Left colon (tissue), 2 donors: Measurements from ENCODE around the gene MRPL38. TPM values are rescaled to one million over a fixed set of nuclear protein-coding genes. Genes with fewer than 3 reads are reported as not detected.
"Not testable (repeated sequence)": the region's sequence is repeated elsewhere in the genome, so short reads cannot be mapped to it uniquely, and the experiment has no call there.

ENCODE experiments used
- ATAC-seq: fragments of 200-7000 bp; cut with Tn5 transposase; one replicate; pipeline ENCODE4 v1.9.1; 2020; ENCODE audit warnings: mild to moderate bottlenecking, moderate library complexity
- DNase-seq, 2 donors: peaks; one replicate each; pipeline ENCODE4 v3.0.0-alpha.2; 2020
- intact Hi-C, 2 donors: fragments of 100-400 bp; cut with DNase I in 1 of 2; cut with micrococcal nuclease in 1 of 2; formaldehyde crosslinking; loops; one replicate each; pipeline versions ENCODE4 v1.11.2 to v1.14.0; 2022; cut with DNase I, micrococcal nuclease
- total RNA-seq, 2 donors: library from RNA; stranded (reverse); fragmentation: NEBNext Ultra II Directional; extraction: Animal tissue kit (Norgen Biotek cat#: 25700); gene quantifications; one replicate each; pipeline ENCODE4 v1.2.1, GENCODE V29; 2021
- donor health status: DM: no; HTN: no; CAD: no.
- donor health status: DM: yes; HTN: yes; CAD: no.

Gene MRPL38
- total RNA-seq, 2 donors from 2014 or later, result 84.2 to 111 TPM

- ATAC-seq, DNase-seq, intact Hi-C loops: not testable (repeated sequence)
Observed at GRCh38 chr17:75885860-75886259, 18.8 kb downstream of the MRPL38 start.

- ATAC-seq, result no peak
- DNase-seq, result no peak
- intact Hi-C loops, result no loop called here
Observed at GRCh38 chr17:75885431-75885830, 19.3 kb downstream of the MRPL38 start.

- ATAC-seq (no peak), DNase-seq (no peak)
- intact Hi-C loops, result no loop called here
Observed at GRCh38 chr17:75881678-75882454, 22.8 kb downstream of the MRPL38 start.

DNA sequence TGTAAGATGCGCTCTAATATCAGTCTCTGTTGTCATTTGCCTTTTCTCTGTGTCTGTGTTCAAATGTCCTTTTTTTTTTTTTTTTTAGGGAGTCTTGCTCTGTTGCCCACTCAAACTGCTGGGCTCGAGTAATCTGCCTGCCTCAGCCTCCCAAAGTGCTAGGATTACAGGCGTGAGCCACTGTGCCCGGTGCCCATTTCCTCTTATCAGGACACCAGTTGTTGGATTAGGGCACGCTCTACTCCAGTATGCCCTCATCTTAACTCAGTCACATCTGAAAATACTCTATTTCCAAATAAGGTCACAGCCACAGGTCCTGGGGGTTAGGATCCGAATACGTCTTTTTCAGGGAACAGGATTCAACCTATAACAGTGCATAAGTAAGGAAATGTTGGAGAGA lies 24.4 kb downstream of the MRPL38 start:
- no peak for DNase-seq
- intact Hi-C loops, result no loop called here
- ATAC-seq, result no peak

DNA sequence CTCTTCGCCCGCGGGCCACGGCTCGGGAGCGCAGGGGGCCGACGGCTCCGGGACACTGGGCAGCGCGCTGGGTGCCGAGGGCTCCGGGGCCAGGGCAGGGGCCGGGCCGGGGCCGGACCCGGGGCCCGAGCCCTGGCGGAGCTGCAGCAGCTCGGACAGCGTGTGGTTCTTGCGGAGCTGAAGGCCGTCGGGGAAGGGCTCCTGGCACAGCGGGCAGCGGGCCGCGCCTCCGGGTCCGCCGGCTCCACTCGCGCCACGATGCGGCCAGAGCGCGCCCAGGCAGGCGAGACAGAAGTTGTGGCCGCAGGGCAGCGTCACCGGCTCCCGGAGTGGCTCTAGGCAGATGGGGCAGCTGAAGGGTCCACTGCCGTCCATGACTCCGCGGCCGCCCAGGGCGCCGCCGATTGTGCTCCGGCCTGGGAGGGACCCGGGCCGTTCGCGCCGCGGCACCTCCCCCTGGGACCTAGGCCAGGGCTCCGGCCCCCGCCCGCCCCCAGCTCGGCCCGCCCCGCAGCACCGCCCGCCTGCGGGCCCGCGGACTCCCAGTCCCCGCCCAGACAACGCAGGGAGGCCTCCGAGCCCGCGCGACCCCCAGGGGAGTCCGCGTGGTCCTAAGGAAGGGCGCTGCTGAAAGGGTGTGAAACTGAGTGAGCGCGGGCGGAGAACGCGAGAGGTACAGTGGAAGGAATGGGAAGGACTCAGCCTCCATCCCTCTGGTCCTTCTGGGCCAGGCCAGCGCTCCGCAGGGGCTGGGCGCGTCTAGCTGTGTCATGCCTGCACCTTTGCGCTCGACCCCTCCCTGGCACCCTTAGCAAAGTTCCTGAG lies 26.3 kb downstream of the MRPL38 start, which contains the start of gene TRIM47:
TSS of gene TRIM47 (minus strand) at position 408 of the 825 bp plus-strand sequence. CDS start at position 375, 33 bp downstream.
- DNase-seq, result peak; percentile 69 to 74
- intact Hi-C loops, result no loop called here
- peak; percentile 34 for ATAC-seq

GRCh38 chr17:75877752-75878173 lies 26.9 kb downstream of the MRPL38 start:
- ATAC-seq (peak; percentile 65), DNase-seq (peak; percentile 76 to 88)
- intact Hi-C loops, result no loop called here

GRCh38 chr17:75876938-75877751 lies 27.5 kb downstream of the MRPL38 start:
- intact Hi-C loops, result no loop called here

GRCh38 chr17:75876190-75876937 lies 28.3 kb downstream of the MRPL38 start:
- DNase-seq (peak; percentile 82 to 93), ATAC-seq (peak; percentile 59)
- intact Hi-C loops, result no loop called here

More at GRCh38 chr17:75876938-75877751, 27.5 kb downstream of the MRPL38 start:
- ATAC-seq, result peak; percentile 37
- peak; percentile 81 to 92 for DNase-seq

DNA sequence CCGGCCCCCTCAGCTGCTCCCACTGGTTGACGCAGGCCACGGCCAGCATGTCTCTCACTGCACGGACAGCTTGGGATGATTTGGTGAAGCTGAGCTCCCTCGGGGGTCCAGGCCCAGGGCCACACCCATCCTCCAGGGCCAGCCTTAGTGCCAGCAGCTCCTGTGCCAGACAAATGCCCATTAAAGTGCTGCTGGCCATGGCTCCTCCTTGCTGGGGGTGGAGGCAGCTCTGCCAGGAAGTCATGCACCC lies 28.8 kb downstream of the MRPL38 start:
- intact Hi-C loops, result no loop called here
- ATAC-seq, result peak; percentile 63
- DNase-seq, result peak in 1 of 2 donors; percentile 70

- ATAC-seq (no peak), DNase-seq (no peak)
- intact Hi-C loops, result no loop called here
Observed at GRCh38 chr17:75875182-75875939, 29.3 kb downstream of the MRPL38 start.

DNA sequence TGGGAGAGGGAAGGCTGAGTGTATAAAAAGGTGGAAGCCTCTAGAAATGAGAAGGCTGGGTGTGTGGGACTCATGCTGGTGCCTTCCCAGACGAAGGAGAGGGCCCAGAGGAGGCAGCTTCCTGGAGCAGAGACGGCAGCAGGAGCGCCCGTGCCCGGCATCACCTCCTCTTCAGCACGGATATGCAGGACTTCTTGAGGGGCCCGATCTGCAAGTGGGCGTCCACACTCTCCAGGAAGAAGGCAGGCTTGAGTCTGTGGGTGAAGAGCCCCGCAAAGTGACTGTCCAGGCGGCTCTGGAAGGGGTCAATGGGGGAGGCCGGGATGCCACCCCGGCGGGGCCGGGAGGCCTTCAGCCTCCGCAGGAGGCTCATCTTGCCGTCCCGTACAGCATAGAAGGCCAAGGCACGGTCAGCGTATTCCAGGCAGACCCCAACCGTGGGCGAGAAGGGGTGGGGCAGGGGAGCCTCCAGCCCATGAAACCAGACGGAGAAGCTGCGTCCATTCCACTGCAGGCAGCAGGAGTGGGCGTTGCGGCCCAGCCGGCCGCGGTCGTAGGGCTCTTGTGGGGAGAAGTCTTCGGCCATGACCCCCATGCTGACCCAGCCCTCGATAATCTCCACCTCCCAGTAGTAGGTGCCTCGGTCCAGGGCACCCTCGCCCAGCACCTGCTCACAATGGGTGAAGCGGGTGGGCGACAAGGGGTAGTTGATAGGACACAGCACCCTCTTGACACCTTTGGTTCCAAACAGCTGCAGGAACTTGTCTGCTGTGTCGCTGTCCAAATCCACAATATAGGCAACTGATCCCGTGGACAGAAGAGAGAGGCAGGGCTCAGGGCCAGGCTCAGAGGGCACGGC lies 30.1 kb downstream of the MRPL38 start:
- ATAC-seq (no peak), DNase-seq (no peak)
- intact Hi-C loops, result no loop called here

DNA sequence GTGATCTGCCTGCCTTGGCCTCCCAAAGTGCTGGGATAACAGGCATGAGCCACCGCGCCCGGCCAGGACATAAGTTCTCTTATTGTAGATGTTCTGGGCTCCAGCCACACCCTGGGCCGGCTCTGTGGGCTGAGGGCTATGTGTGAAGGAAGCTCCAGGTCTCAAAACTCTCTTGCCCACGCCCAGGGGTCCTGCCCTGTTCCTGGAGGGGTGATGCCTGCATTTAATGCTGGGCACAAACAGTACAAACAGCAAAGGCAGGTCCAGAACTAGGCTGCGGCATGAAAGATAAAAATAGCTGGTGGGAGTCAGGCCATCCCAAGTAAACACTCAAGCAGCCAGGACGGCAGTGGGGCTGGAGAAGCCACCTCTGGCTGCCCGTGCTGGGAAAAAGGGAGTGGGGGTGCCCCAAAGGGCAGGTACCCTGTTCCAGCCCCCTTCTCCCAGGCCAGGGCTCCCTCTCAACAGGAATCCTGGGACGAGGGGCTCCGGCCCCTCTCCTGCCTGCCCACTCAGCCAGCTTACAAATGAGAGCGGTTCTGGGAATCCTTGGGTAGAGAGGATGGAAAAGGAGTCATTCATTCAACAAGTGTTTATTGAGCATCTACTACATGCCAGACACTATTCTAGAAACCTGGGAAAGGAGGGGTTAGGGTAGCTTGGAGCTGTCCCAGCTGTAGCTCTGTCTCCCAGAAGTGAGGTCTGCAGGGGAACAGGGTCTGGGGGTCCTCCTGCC lies 30.9 kb downstream of the MRPL38 start:
- intact Hi-C loops, result no loop called here
- ATAC-seq (no peak), DNase-seq (no peak)

DNA sequence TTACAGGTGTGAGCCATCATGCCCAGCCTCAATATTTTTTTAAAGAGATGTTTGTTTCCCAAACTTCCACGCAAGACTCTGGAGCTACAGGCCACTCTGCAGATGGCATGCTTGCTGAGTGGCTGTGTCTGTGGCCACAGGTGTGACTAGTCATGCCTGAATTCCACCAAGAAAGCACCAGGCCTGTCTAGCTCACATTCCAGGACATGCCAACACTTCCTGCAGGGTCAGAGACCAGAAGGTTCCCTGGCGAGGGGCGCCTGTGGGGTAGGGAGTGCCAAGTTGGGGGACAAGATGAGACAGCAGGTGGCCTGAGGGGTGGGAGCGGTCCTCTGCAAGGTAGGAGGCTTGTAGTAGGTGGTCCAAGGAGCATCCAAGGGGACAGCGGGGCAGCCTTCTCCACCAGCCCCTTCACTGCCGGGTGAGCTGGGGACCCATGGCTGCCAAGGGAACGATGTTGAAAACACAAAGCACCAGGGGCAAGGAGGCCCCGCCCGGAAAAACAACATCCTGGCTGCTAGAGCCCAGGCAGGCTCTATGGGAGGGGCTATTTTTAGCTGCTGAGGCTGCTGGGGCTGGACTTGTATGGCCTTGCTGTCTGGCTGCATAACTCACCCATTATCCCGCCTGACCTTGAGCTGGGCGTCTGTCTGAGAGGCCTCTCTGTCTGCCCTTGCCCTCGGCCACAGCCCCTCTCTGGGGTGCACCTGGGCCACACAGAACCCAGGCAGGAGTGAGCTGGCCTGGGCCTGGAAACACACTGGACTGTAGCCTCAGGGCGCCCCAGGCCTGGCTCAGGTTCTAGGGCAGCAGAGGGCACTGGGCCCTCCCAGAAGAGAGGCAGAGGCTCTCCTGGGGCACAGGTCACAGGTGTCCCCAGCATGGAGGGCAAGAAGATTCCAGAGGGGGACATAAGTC lies 32.0 kb downstream of the MRPL38 start:
- ATAC-seq, result peak; percentile 41
- intact Hi-C loops, result no loop called here
- peak; percentile 77 to 88 for DNase-seq

GRCh38 chr17:75870228-75870627 lies 34.5 kb downstream of the MRPL38 start:
- intact Hi-C loops, DNase-seq, ATAC-seq: not testable (repeated sequence)
